HG02981 (cell line): ENCODE results near the gene KRTAP5-8.
"Not testable (repeated sequence)": the region's sequence is repeated elsewhere in the genome, so short reads cannot be mapped to it uniquely, and the experiment has no call there.

Experiments used
- ATAC-seq: cut with Tn5 transposase; IDR thresholded peaks from one replicate; pipeline ENCODE4 v1.9.1; 2021; ENCODE audit warnings: mild to moderate bottlenecking, moderate library complexity; ENCODE audit not compliant: unreplicated experiment

Gene KRTAP5-8

DNA sequence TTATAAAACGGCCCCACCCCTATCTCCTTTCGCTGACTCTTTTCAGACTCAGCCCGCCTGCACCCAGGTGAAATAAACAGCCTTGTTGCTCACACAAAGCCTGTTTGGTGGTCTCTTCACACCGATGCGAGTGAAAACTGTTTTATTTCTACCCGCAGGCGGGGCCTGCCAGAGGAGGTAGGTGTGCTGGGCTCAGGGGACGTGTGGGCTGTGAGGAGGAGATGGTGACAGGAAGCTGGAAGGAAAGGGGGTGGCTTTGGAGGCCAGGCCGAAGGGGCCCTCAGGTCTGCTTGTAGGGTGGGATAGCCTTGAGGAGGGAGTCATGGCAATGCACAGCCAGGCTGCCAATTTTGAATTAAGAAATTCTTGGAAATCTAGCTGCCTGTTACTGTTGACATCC is 32.0 kb upstream of the KRTAP5-8 start:
- no peak for ATAC-seq

DNA sequence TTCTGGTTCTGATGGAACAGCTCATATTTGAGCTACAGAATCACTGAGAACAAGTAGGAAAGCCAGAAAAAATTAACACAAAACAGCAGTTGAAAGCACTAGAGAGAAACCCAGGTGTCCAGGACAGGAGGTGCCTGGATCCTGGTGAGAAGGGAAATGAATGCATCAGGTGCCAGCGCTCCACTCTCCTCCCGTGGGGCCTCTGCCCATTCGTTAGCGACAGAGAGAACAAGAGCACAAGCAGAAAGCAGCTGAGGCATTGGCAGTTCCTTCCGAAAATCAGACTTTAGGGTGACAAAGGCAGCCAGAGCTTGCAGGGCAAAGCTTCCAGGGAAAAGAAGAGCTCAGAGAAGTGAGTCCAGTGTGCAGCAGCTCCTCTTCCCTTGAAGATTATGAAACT is 30.7 kb upstream of the KRTAP5-8 start:
- ATAC-seq, result no peak

DNA sequence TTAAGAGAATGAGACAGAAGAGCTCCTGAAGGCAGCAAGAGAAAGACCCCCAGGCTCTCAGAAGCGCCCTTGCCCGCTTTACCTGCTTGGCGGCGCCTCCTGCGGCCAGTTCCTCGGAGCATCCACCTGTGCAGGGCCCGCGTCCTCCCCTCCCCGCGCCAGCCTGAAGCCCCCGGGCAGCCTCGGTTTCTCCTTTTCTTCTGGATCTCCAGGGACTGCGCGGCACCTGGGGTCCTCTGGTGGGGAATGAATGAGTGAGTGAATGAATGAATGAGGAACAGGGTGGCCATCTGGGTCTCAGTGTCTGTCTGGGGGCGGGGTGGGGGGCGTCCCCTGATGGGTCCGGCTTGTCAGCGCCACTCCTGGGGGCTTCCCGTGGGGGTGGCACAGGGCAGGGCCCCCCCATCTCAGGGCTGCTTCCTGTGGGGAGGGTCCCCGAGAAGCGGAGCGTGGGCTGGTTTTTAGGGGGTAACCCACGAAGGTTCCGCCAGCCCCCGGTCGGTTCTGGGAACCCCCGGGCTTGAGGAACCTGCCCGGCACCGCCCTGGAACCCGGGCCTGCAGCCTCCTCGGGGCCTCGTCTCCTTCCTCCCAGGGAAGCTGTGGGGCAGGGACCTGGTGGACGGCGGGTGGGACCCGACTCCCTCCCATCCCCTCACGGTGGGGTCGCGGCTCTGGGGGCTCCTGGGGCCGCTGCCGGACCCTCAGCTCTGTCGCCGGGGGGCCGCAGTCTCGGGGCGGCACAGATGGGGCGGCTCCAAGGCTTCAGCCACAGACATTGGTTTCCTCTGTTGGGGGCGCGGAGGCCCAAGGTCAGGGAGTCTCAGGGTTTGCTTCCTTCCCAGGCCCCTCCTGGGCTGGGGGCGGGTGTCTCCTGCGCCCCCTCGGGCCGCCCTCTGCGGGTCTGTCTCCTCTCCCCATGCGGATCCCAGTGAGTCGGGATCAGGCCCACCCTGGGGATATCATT is 19.0 kb upstream of the KRTAP5-8 start:
- no peak for ATAC-seq

- ATAC-seq, result no peak
These were observed 18.3 kb upstream of the KRTAP5-8 start for GRCh38 chr11:71519546-71519945.

DNA sequence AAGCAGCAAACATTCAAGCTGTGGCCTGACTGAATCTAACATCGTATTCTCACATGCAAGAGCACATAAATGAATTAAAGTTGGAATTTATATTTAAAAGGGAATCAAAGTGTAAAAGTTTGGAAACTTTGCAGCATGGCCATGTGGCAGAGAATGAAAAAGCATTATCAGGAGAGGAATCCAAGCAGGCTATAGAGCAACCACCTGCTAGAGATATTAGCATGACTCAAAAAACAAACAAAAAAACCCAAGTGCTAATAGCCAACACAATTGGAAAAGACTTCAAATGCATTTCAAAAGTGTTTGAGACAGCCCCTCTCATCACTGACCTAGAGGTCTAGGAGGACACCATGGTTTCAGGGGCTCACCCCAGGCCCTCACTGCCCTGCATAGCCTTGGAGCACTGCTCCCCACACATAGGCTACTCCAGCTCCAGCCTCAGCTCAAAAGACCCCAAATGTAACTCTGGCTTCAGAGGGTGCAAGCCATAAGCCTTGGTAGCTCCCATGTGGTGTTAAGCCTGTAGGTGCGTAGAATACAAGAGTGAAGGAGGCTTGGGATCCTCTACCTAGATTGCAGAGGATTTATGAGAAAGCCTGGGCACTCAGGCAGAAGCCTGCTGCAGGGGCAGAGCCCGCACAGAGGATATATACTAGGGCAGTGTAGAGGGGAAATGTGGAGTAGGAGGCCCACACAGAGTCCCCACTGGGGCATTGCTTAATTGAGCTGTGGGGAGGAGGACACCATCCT is 12.5 kb upstream of the KRTAP5-8 start:
- no peak for ATAC-seq

DNA sequence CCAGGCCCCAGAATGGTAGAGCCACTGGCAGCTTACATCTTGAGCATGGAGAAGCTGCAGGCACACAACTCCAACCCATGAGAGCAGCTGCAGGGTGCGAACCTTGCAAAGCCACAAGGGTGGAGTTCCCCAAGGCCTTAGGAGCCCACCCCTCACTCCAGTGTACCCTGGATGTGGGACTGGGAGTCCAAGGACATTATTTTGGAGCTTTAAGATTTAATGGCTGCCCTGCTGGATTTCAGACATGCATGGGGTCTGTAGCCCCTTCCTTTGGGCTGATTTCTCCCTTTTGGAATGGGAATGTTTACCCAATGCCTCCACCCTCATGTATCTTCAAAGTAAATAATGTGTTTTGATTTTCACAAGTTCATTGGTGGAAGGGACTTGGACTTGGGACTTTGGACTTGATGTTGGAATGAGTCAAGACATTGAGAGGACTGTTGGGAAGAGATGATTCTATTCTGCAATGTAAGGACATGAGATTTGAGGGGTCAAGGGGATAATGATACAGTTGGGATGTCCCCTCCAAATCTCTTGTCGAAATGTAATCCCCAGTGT is 11.8 kb upstream of the KRTAP5-8 start:
- no peak for ATAC-seq

DNA sequence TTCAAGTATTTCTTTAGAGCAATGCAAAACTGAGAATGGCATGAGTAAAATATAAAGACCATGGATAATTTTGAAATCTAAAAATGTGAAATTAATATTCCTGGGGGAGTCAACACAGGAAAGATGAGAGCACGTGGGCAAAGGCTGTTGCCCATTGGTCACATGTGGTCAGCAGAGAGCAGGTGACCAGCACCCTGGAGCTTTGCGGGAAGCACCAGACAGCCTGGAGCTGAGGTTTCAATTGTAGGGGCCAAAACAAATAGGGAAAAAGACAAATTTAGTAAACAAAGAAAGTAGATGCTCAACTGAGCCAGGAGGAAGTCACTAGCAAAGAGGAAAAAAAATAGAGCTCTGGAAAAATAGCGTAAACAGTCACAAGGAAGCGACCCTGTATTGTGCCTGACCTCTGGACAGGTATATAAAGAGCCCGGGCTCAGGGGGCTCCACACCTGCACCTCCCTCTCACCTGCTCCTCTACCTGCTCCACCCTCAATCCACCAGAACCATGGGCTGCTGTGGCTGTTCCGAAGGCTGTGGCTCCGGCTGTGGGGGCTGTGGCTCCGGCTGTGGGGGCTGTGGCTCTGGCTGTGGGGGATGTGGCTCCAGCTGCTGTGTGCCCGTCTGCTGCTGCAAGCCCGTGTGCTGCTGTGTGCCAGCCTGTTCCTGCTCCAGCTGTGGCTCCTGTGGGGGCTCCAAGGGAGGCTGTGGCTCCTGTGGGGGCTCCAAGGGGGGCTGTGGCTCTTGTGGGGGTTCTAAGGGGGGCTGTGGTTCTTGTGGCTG is 10.8 kb upstream of the KRTAP5-8 start, which contains the start of gene KRTAP5-7:
TSS of gene KRTAP5-7 (plus strand) at position 472 of the 780 bp plus-strand sequence. CDS start at position 506, 34 bp downstream.
- not testable (repeated sequence) for ATAC-seq

- ATAC-seq, result no peak
These were observed 10.1 kb upstream of the KRTAP5-8 start for GRCh38 chr11:71527576-71528210.

DNA sequence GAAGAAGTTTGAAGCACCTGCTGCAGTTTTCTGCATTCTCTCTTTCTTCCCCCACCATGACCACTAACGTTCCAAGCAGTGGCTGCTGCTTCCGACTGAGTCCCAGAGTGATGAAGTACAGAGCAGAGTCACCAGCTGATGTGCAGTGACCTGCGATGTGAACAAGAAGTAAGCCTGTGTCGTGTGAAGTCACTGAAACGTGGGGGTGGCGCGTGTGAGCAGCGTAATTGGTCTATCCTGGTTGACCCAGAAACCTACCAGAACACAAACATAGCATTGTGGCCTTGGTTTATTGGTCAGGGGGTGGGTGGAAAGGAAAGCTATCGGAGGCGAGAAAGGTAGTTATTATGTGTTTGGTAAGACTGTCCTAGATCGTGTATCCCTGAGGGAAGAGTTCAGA is 7.2 kb upstream of the KRTAP5-8 start:
- no peak for ATAC-seq

DNA sequence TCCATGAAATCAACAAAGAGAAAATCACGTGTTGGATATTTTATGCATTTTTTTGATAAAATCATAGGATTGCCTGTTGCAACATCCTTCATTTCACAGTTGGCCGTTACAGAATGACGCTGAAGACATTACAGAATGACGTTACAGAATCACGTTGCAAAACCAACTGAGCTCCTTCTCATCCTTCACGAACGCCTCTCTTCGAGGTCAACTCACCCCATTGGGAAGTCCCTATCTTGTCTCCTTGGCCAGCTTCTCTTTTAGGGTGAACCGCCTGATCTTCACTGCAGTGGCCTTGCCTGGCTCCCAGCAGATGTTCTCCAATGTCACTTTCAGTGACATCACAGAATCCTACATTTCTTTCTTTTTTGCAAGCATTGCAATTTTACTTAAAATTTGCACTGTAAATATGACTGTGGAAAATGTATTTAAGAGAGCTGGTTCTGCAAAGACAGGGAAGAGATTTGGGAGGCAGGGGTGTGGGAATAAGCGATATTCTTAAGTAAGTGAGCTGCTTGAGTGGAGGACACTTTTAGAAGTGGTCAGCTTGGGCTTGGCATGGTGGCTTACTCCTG is 5.7 kb upstream of the KRTAP5-8 start:
- ATAC-seq, result no peak

GRCh38 chr11:71534711-71535608 is 2.9 kb upstream of the KRTAP5-8 start:
- ATAC-seq, result not testable (repeated sequence)

- ATAC-seq, result no peak
These were observed 2.0 kb upstream of the KRTAP5-8 start for GRCh38 chr11:71535825-71536224.

DNA sequence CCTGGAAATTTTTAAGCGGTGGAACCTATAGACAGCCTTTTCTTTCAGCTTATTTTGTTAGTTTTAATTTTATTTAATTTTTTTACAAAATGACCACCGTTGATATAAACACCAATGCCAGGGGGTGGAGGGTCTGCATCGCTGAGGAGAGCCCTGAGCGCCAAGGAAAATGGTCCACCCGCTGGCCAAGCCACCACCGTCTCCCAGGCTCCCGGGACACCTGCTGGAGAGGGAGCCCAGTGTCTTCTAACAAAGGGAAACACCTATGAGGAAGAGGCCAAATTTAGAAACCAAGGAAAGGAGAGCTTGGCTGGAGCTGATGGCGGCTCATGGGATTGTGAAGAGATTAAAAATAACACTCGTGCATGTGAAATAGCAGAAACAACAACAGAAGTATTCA is 288 bp upstream of the KRTAP5-8 start:
- ATAC-seq, result no peak

DNA sequence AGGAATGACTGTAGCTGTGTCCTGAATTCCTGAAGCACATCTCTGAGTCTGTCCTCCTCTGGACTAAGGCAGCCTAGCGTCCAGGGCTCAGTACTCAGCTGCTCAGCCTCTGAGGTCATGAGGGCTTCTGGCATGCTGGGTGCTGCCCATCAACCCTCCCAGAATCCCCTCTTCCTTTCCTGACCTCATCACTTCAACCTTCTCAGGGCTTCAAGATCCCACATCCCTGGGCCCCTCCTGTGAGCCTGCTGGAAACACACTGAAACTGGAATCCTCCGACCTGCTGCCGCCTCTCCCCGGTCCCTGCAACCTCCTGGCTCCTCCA is 803 bp downstream of the KRTAP5-8 start:
- ATAC-seq, result no peak

DNA sequence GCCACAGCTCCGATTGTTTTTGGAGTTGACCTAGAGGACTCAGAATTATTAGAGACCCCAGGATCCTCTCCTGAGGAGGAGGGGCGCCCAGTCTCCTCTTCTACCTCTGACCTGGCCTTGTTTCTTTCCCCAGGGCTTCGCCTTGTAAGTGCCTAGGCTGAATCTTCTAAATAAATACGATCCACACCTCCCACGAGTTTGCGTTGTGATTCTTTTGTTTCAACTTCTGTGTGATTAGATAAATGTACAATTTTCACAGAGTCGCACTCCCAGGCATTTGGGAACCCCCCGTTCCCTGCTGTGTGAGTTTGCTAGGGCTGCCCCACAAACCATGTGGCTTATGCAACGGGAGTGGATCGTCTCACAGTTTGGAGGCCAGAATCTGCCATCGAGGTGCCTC is 1.2 kb downstream of the KRTAP5-8 start:
- no peak for ATAC-seq

- ATAC-seq, result not testable (repeated sequence)
These were observed 2.1 kb downstream of the KRTAP5-8 start for GRCh38 chr11:71539971-71540370.

DNA sequence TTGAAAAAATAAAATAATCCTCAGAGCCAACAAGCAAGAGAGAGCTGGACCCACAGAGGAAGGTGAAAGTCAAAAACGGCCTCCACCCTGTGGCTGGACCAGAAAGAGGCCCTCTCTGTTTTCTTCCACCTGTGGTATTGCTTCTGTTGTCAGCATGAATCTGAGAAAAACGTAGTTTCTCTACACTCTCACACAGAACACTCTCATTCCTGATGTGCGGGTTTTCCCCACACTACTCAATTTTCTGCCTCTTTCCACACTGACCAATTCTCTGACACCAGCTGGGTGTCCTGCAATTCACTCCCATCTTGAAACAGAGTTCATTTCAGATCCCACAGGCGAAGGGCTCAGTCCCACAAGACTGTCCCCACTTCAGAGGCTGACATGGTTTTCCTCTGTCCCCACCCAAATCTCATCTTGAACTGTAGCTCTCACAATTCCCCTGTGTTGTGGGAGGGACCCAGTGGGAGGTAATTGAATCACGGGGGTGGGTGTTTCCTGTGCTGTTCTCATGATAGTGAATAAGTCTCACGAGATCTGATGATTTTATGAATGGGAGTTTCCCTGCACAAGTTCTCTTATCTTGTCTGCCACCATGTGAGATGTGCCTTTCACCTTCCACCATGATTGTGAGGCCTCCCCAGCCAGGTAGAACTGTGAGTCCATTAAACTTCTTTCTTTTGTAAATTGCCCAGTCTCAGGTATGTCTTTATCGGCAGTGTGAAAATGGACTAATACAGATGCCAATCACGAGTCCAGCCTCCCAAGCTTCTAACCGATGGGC is 2.9 kb downstream of the KRTAP5-8 start:
- not testable (repeated sequence) for ATAC-seq

- no peak for ATAC-seq
These were observed 4.6 kb downstream of the KRTAP5-8 start for GRCh38 chr11:71542382-71542781.
